Activated CD4-positive, alpha-beta memory T cell treated with anti-CD3 and anti-CD28 coated beads for 36 hours (primary cell): ENCODE results near the gene PKP3. TPM values are rescaled to one million over a fixed set of nuclear protein-coding genes. Genes with fewer than 3 reads are reported as not detected.

Experiments used
- CTCF ChIA-PET: fragments of 350-600 bp; sonication (Branson Sonifier 250); formaldehyde crosslinking; loops from one replicate; lab custom pipeline; 2021; ENCODE audit warnings: antibody characterized with exemption, inconsistent platforms; lab: Charles Lee
- POLR2A ChIA-PET: fragments of 350-600 bp; sonication (Branson Sonifier 250); formaldehyde crosslinking; loops from one replicate; lab custom pipeline; 2021; ENCODE audit warnings: antibody characterized with exemption; lab: Charles Lee
- DNase-seq: peaks from one replicate; pipeline ENCODE4 v3.0.0-alpha.2; 2020
- H3K27ac Mint-ChIP-seq: one replicate; pipeline ENCODE4 v1.8.0; 2021; ENCODE audit warnings: mixed read lengths
- H3K27me3 Mint-ChIP-seq: one replicate; pipeline ENCODE4 v1.8.0; 2021; ENCODE audit warnings: mixed read lengths
- H3K36me3 Mint-ChIP-seq: one replicate; pipeline ENCODE4 v1.8.0; 2021; ENCODE audit warnings: mixed read lengths
- H3K4me1 Mint-ChIP-seq: one replicate; pipeline ENCODE4 v1.8.0; 2021; ENCODE audit warnings: low read depth, mixed read lengths
- H3K4me3 Mint-ChIP-seq: one replicate; pipeline ENCODE4 v1.8.0; 2021; ENCODE audit warnings: mild to moderate bottlenecking, mixed read lengths
- H3K9me3 Mint-ChIP-seq: one replicate; pipeline ENCODE4 v1.8.0; 2021; ENCODE audit warnings: mixed read lengths
- intact Hi-C: fragments of 100-400 bp; cut with micrococcal nuclease; formaldehyde crosslinking; loops from one replicate; pipeline ENCODE4 v1.15.1; 2023
- total RNA-seq, 2 experiments: library from RNA; stranded (reverse); gene quantifications; one replicate each; pipeline ENCODE4 v1.2.3, GENCODE V29; 2021

PKP3 gene
- total RNA-seq, 2 experiments from 2014 or later, result 0.40 TPM; not detected in 1

- no peaks in the 10 kb centered on the region for H3K9me3 Mint-ChIP-seq
- no peaks in the 10 kb centered on the region for H3K36me3 Mint-ChIP-seq
- H3K27ac Mint-ChIP-seq, result no peak overlapping the region
- DNase-seq, result no peak
- ChIA-PET CTCF (no interaction called here), POLR2A (no interaction called here)
- intact Hi-C loops, result no loop called here
- peaks cover under 1% of the 10 kb centered on the region for H3K4me1 Mint-ChIP-seq
- H3K4me3 Mint-ChIP-seq, result no peak overlapping the region
- H3K27me3 Mint-ChIP-seq, result peaks cover 9% of the 10 kb centered on the region
These were observed 18.7 kb upstream of the PKP3 start for GRCh38 chr11:375065-376025.

- H3K36me3 Mint-ChIP-seq, result no peaks in the 10 kb centered on the region
- peaks cover under 1% of the 10 kb centered on the region for H3K27me3 Mint-ChIP-seq
- H3K9me3 Mint-ChIP-seq, result no peaks in the 10 kb centered on the region
- ChIA-PET POLR2A (no interaction called here), CTCF (no interaction called here)
- H3K27ac Mint-ChIP-seq, result no peak overlapping the region
- no peak overlapping the region for H3K4me3 Mint-ChIP-seq
- intact Hi-C loops, result no loop called here
- no peaks in the 10 kb centered on the region for H3K4me1 Mint-ChIP-seq
- DNase-seq, result no peak
These were observed 17.4 kb upstream of the PKP3 start for GRCh38 chr11:376531-377173.

GRCh38 chr11:377174-377865 is 16.7 kb upstream of the PKP3 start:
- peaks cover 4% of the 10 kb centered on the region for H3K27me3 Mint-ChIP-seq
- ChIA-PET POLR2A (no interaction called here), CTCF (no interaction called here)
- H3K27ac Mint-ChIP-seq, result no peak overlapping the region
- intact Hi-C loops, result no loop called here
- no peak overlapping the region for H3K4me3 Mint-ChIP-seq
- no peak for DNase-seq
- H3K4me1 Mint-ChIP-seq, result no peaks in the 10 kb centered on the region
- no peaks in the 10 kb centered on the region for H3K36me3 Mint-ChIP-seq
- H3K9me3 Mint-ChIP-seq, result no peaks in the 10 kb centered on the region

- H3K27me3 Mint-ChIP-seq, result peaks cover 4% of the 10 kb centered on the region
- H3K4me3 Mint-ChIP-seq, result no peak overlapping the region
- no peaks in the 10 kb centered on the region for H3K9me3 Mint-ChIP-seq
- H3K27ac Mint-ChIP-seq, result no peak overlapping the region
- no peak for DNase-seq
- H3K4me1 Mint-ChIP-seq, result no peaks in the 10 kb centered on the region
- intact Hi-C loops, result no loop called here
- H3K36me3 Mint-ChIP-seq, result no peaks in the 10 kb centered on the region
- CTCF ChIA-PET, result interaction anchor here (0.8 kb wide), 1 partner anchor 15 kb away, joined by 5 read pairs; no protein-coding TSS in a partner anchor
- POLR2A ChIA-PET, result no interaction called here
These were observed 16.0 kb upstream of the PKP3 start for GRCh38 chr11:377883-378500.

GRCh38 chr11:379205-380094 is 14.6 kb upstream of the PKP3 start:
- DNase-seq, result no peak
- ChIA-PET POLR2A (no interaction called here), CTCF (no interaction called here)
- intact Hi-C loops, result no loop called here
- Mint-ChIP-seq H3K27me3 (peaks cover 7% of the 10 kb centered on the region), H3K4me3 (no peak overlapping the region), H3K27ac (no peak overlapping the region), H3K36me3 (no peaks in the 10 kb centered on the region), H3K9me3 (no peaks in the 10 kb centered on the region), H3K4me1 (no peaks in the 10 kb centered on the region)

- H3K36me3 Mint-ChIP-seq, result no peaks in the 10 kb centered on the region
- H3K4me3 Mint-ChIP-seq, result no peak overlapping the region
- ChIA-PET POLR2A (no interaction called here), CTCF (no interaction called here)
- no peaks in the 10 kb centered on the region for H3K4me1 Mint-ChIP-seq
- H3K9me3 Mint-ChIP-seq, result no peaks in the 10 kb centered on the region
- intact Hi-C loops, result no loop called here
- no peak overlapping the region for H3K27ac Mint-ChIP-seq
- no peak for DNase-seq
- H3K27me3 Mint-ChIP-seq, result peaks cover 7% of the 10 kb centered on the region
These were observed 13.9 kb upstream of the PKP3 start for GRCh38 chr11:380095-380480.

GRCh38 chr11:380491-380890 is 13.5 kb upstream of the PKP3 start:
- ChIA-PET CTCF (no interaction called here), POLR2A (no interaction called here)
- Mint-ChIP-seq H3K36me3 (no peaks in the 10 kb centered on the region), H3K9me3 (no peaks in the 10 kb centered on the region), H3K4me3 (no peak overlapping the region), H3K27ac (no peak overlapping the region), H3K27me3 (peaks cover 7% of the 10 kb centered on the region), H3K4me1 (no peaks in the 10 kb centered on the region)
- DNase-seq, result no peak
- intact Hi-C loops, result no loop called here

GRCh38 chr11:380996-381395 is 13.0 kb upstream of the PKP3 start:
- no peak for DNase-seq
- no peaks in the 10 kb centered on the region for H3K9me3 Mint-ChIP-seq
- H3K4me1 Mint-ChIP-seq, result no peaks in the 10 kb centered on the region
- H3K27me3 Mint-ChIP-seq, result peaks cover 7% of the 10 kb centered on the region
- no peaks in the 10 kb centered on the region for H3K36me3 Mint-ChIP-seq
- no peak overlapping the region for H3K4me3 Mint-ChIP-seq
- ChIA-PET POLR2A (no interaction called here), CTCF (no interaction called here)
- intact Hi-C loops, result no loop called here
- no peak overlapping the region for H3K27ac Mint-ChIP-seq

- intact Hi-C loops, result no loop called here
- Mint-ChIP-seq H3K27ac (no peak overlapping the region), H3K4me3 (no peak overlapping the region), H3K27me3 (peaks cover 7% of the 10 kb centered on the region), H3K36me3 (no peaks in the 10 kb centered on the region), H3K9me3 (peaks cover 2% of the 10 kb centered on the region), H3K4me1 (no peaks in the 10 kb centered on the region)
- ChIA-PET CTCF (no interaction called here), POLR2A (no interaction called here)
- no peak for DNase-seq
These were observed 12.4 kb upstream of the PKP3 start for GRCh38 chr11:381501-382072.

GRCh38 chr11:382081-382629 is 11.9 kb upstream of the PKP3 start:
- Mint-ChIP-seq H3K27ac (no peak overlapping the region), H3K4me3 (no peak overlapping the region), H3K9me3 (peaks cover 6% of the 10 kb centered on the region), H3K4me1 (no peaks in the 10 kb centered on the region), H3K27me3 (peaks cover 7% of the 10 kb centered on the region), H3K36me3 (no peaks in the 10 kb centered on the region)
- intact Hi-C loops, result no loop called here
- CTCF ChIA-PET, result interaction anchor here (0.8 kb wide), 1 partner anchor 25 kb away, joined by 3 read pairs; no protein-coding TSS in a partner anchor
- POLR2A ChIA-PET, result no interaction called here
- no peak for DNase-seq

- Mint-ChIP-seq H3K4me3 (no peak overlapping the region), H3K4me1 (no peaks in the 10 kb centered on the region), H3K36me3 (no peaks in the 10 kb centered on the region), H3K27me3 (peaks cover 7% of the 10 kb centered on the region), H3K27ac (no peak overlapping the region), H3K9me3 (peaks cover 9% of the 10 kb centered on the region)
- no peak for DNase-seq
- intact Hi-C loops, result no loop called here
- POLR2A ChIA-PET, result no interaction called here
- CTCF ChIA-PET, result no interaction called here
These were observed 10.6 kb upstream of the PKP3 start for GRCh38 chr11:383431-383830.
